OCI-M1 (cell line): Measurements from ENCODE around the gene SUPT6H.
"Not testable (repeated sequence)": the region's sequence is repeated elsewhere in the genome, so short reads cannot be mapped to it uniquely, and the experiment has no call there.

ENCODE experiments used
- DNase-seq: peaks from one replicate; lab custom pipeline; 2025; lab: John Stamatoyannopoulos, UW

The SUPT6H gene

GRCh38 chr17:28648698-28649097 lies 13.3 kb upstream of the SUPT6H start:
- no peak for DNase-seq

GRCh38 chr17:28655160-28655559 lies 6.8 kb upstream of the SUPT6H start:
- no peak for DNase-seq

GRCh38 chr17:28657756-28658155 lies 4.2 kb upstream of the SUPT6H start:
- no peak for DNase-seq

- DNase-seq, result not testable (repeated sequence)
Measured at GRCh38 chr17:28658342-28658741, 3.7 kb upstream of the SUPT6H start.

- DNase-seq, result not testable (repeated sequence)
Measured at GRCh38 chr17:28658766-28659496, 3.1 kb upstream of the SUPT6H start.

- not testable (repeated sequence) for DNase-seq
Measured at GRCh38 chr17:28659497-28659881, 2.5 kb upstream of the SUPT6H start.

GRCh38 chr17:28662527-28662829 lies 473 bp downstream of the SUPT6H start:
- no peak for DNase-seq

- DNase-seq, result no peak
Measured at GRCh38 chr17:28663723-28664122, 1.7 kb downstream of the SUPT6H start.

- DNase-seq, result peak; percentile 20
Measured at GRCh38 chr17:28665994-28666393, 4.0 kb downstream of the SUPT6H start.

- no peak for DNase-seq
Measured at GRCh38 chr17:28667870-28668269, 5.9 kb downstream of the SUPT6H start.

- no peak for DNase-seq
Measured at GRCh38 chr17:28669918-28670317, 7.9 kb downstream of the SUPT6H start.

GRCh38 chr17:28675490-28675889 lies 13.5 kb downstream of the SUPT6H start:
- no peak for DNase-seq

- no peak for DNase-seq
Measured at GRCh38 chr17:28675980-28676379, 14.0 kb downstream of the SUPT6H start.

GRCh38 chr17:28682655-28683054 lies 20.6 kb downstream of the SUPT6H start:
- DNase-seq, result no peak

- peak; percentile 37 for DNase-seq
Measured at GRCh38 chr17:28684963-28685362, 23.0 kb downstream of the SUPT6H start.

GRCh38 chr17:28685366-28685765 lies 23.4 kb downstream of the SUPT6H start:
- no peak for DNase-seq

GRCh38 chr17:28686296-28686695 lies 24.3 kb downstream of the SUPT6H start:
- DNase-seq, result no peak

GRCh38 chr17:28688481-28688880 lies 26.5 kb downstream of the SUPT6H start:
- DNase-seq, result no peak

- no peak for DNase-seq
Measured at GRCh38 chr17:28689011-28689410, 27.0 kb downstream of the SUPT6H start.

- DNase-seq, result no peak
Measured at GRCh38 chr17:28693869-28694268, 31.9 kb downstream of the SUPT6H start.

GRCh38 chr17:28698253-28698941 lies 36.4 kb downstream of the SUPT6H start:
- peak; percentile 70 for DNase-seq

GRCh38 chr17:28700278-28700677 lies 38.3 kb downstream of the SUPT6H start:
- no peak for DNase-seq

GRCh38 chr17:28700830-28701492 lies 39.0 kb downstream of the SUPT6H start:
- no peak for DNase-seq
